HepG2 (cell line): ENCODE measurements around the gene H2AZ2. TPM values are rescaled to one million over a fixed set of nuclear protein-coding genes. Genes with fewer than 3 reads are reported as not detected.

Experiments
- ADNP ChIP-seq: sonication (generic); formaldehyde crosslinking; IDR thresholded peaks from 2 replicates; pipeline ENCODE4 v1.4.0; 2020; ENCODE audit warnings: missing genetic modification reagents
- CCAR2 ChIP-seq: fragments of 200-400 bp; formaldehyde crosslinking; optimal IDR thresholded peaks from 2 replicates; pipeline ENCODE3; 2018; ENCODE audit warnings: low read depth, mild to moderate bottlenecking, low read length, moderate library complexity
- DR1 ChIP-seq: sonication (generic); formaldehyde crosslinking; IDR thresholded peaks from 2 replicates; pipeline ENCODE4 v1.8.0; 2021; ENCODE audit warnings: mild to moderate bottlenecking, missing genetic modification reagents, inconsistent platforms
- HMGA1 ChIP-seq: sonication (generic); formaldehyde crosslinking; conservative IDR thresholded peaks from 2 replicates; pipeline ENCODE4 v1.4.0; 2020; ENCODE audit warnings: missing genetic modification reagents
- HNRNPH1 ChIP-seq: fragments of 200-400 bp; formaldehyde crosslinking; optimal IDR thresholded peaks from 2 replicates; pipeline ENCODE3; 2017; ENCODE audit warnings: mild to moderate bottlenecking, low read depth, low read length
- IRF2 ChIP-seq: IDR thresholded peaks from 2 replicates; pipeline ENCODE4 v1.6.1; 2018; ENCODE audit warnings: missing genetic modification reagents, missing compliant biosample characterization
- PHF8 ChIP-seq: sonication (generic); formaldehyde crosslinking; IDR thresholded peaks from 2 replicates; pipeline ENCODE4 v1.5.0; 2020; ENCODE audit warnings: missing genetic modification reagents
- RBAK ChIP-seq: sonication (generic); formaldehyde crosslinking; IDR thresholded peaks from 2 replicates; pipeline ENCODE4 v1.5.1; 2020; ENCODE audit warnings: mild to moderate bottlenecking, missing genetic modification reagents
- REXO4 ChIP-seq: sonication (generic); formaldehyde crosslinking; IDR thresholded peaks from 2 replicates; pipeline ENCODE4 v1.8.0; 2022; ENCODE audit warnings: missing genetic modification reagents, mild to moderate bottlenecking, borderline replicate concordance
- SALL1 ChIP-seq: sonication (generic); formaldehyde crosslinking; IDR thresholded peaks from 2 replicates; pipeline ENCODE4 v1.8.0; 2022; ENCODE audit warnings: mild to moderate bottlenecking, missing genetic modification reagents
- SAP130 ChIP-seq: IDR thresholded peaks from 2 replicates; pipeline ENCODE4 v1.6.1; 2016; ENCODE audit warnings: low read depth
- SETDB1 ChIP-seq: sonication (generic); formaldehyde crosslinking; IDR thresholded peaks from 2 replicates; pipeline ENCODE4 v1.5.1; 2020; ENCODE audit warnings: missing genetic modification reagents, mild to moderate bottlenecking, borderline replicate concordance
- SSRP1 ChIP-seq: IDR thresholded peaks from 2 replicates; pipeline ENCODE4 v1.6.1; 2016; ENCODE audit warnings: control low read depth
- TCF12 ChIP-seq, 2 experiments: fragments of 450-650 bp in 1 of 2; sonication (generic) in 1 of 2; formaldehyde crosslinking in 1 of 2; IDR thresholded peaks; 2 replicates each; pipeline versions ENCODE4 v1.6.1 to v1.8.0; 2017 to 2022; ENCODE audit warnings: antibody characterized with exemption in 1 of 2, mild to moderate bottlenecking in 1 of 2, missing genetic modification reagents in 1 of 2, moderate library complexity in 1 of 2
- TCF7L2 ChIP-seq: IDR thresholded peaks from 2 replicates; pipeline ENCODE4 v1.6.1; 2011; ENCODE audit warnings: mild to moderate bottlenecking, low read depth, low read length, moderate library complexity
- ZBTB33 ChIP-seq: sonication (generic); formaldehyde crosslinking; IDR thresholded peaks from 2 replicates; pipeline ENCODE4 v1.4.0; 2020; ENCODE audit warnings: missing genetic modification reagents
- ZBTB34 ChIP-seq: sonication (generic); formaldehyde crosslinking; IDR thresholded peaks from 2 replicates; pipeline ENCODE4 v1.8.0; 2022; ENCODE audit warnings: mild to moderate bottlenecking, missing genetic modification reagents
- ZBTB46 ChIP-seq: sonication (generic); formaldehyde crosslinking; IDR thresholded peaks from 2 replicates; pipeline ENCODE4 v1.4.0; 2020; ENCODE audit warnings: mild to moderate bottlenecking, missing genetic modification reagents, borderline replicate concordance
- ZKSCAN5 ChIP-seq: sonication (generic); formaldehyde crosslinking; IDR thresholded peaks from 2 replicates; pipeline ENCODE4 v1.5.1; 2020; ENCODE audit warnings: mild to moderate bottlenecking, missing genetic modification reagents
- ZNF17 ChIP-seq: sonication (generic); formaldehyde crosslinking; IDR thresholded peaks from 2 replicates; pipeline ENCODE4 v1.5.0; 2020; ENCODE audit warnings: mild to moderate bottlenecking, missing genetic modification reagents
- ZNF354B ChIP-seq: sonication (generic); formaldehyde crosslinking; IDR thresholded peaks from 2 replicates; pipeline ENCODE4 v1.8.0; 2022; ENCODE audit warnings: mild to moderate bottlenecking, missing genetic modification reagents
- ZNF362 ChIP-seq: sonication (generic); formaldehyde crosslinking; IDR thresholded peaks from 2 replicates; pipeline ENCODE4 v1.4.0; 2020; ENCODE audit warnings: missing genetic modification reagents, mild to moderate bottlenecking, borderline replicate concordance
- polyA plus RNA-seq, 8 experiments: library from polyadenylated mRNA; depleted of rRNA in 3 of 8; stranded (reverse) in 7 of 8; unstranded in 1 of 8; fragments of >200 nt; fragmentation: Illumina TruSeq in 4 of 8; extraction: Trizol in 4 of 8; gene quantifications; 2 replicates each; pipeline versions ENCODE4 v1.2.1 to v1.2.3, GENCODE V29; 2011 to 2016; ENCODE audit warnings: low read depth in 4 of 8, missing spikeins in 1 of 8, mixed read lengths in 1 of 8; ENCODE audit not compliant: insufficient read depth in 1 of 8
- total RNA-seq, 5 experiments: library from RNA; depleted of rRNA; stranded (reverse); fragments of >200 nt; fragmentation: Illumina TruSeq; extraction: Trizol; gene quantifications; 2 replicates each; pipeline ENCODE4 v1.2.3, GENCODE V29; 2016; ENCODE audit warnings: low read depth in 1 of 5

H2AZ2 gene
- total and polyA plus RNA-seq, 2 of the 13 experiments (the other 11 are each of a cell fraction or from before 2014, with no cell fraction given) = 121 to 223 TPM

GRCh38 chr7:44847920-44848634 is at the start of gene H2AZ2 (continued):
- TF ChIP-seq ZBTB33 (CRISPR knock-in tag) (no peak), TCF7L2 (no peak), SALL1 (CRISPR knock-in tag) (peak; percentile 65), CCAR2 (peak; percentile 6), REXO4 (CRISPR knock-in tag) (0 out of 2 replicates have a peak, but pooled peaks have one; percentile 27), SAP130 (peak; percentile 43), TCF12 (IDR thresholded peaks at IDR 0.05) (no peak), TCF12 (CRISPR knock-in tag; IDR thresholded peaks at IDR 0.05) (no peak; the same call in 1 of the 2 replicates), RBAK (CRISPR knock-in tag) (no peak), HMGA1 (CRISPR knock-in tag) (no peak), ZKSCAN5 (CRISPR knock-in tag) (no peak), ZNF362 (CRISPR knock-in tag) (no peak; the same call in 1 of the 2 replicates), ZNF17 (CRISPR knock-in tag) (no peak), IRF2 (CRISPR knock-in tag) (peak; percentile 56; the same call in 1 of the 2 replicates), PHF8 (peak; percentile 58), ZBTB34 (CRISPR knock-in tag) (no peak), ZBTB46 (CRISPR knock-in tag) (no peak), SSRP1 (CRISPR knock-in tag) (no peak), DR1 (CRISPR knock-in tag) (peak; percentile 80), SETDB1 (CRISPR knock-in tag) (no peak), ADNP (no peak), ZNF354B (CRISPR knock-in tag) (no peak), HNRNPH1 (no peak)
